HG02970 (cell line): ENCODE results near the gene NUP160.
"Not testable (repeated sequence)": the region's sequence is repeated elsewhere in the genome, so short reads cannot be mapped to it uniquely, and the experiment has no call there.

ENCODE experiments used
- ATAC-seq: cut with Tn5 transposase; IDR thresholded peaks from one replicate; pipeline ENCODE4 v1.9.1; 2021; ENCODE audit warnings: mild to moderate bottlenecking, moderate library complexity, moderate number of reproducible peaks; ENCODE audit not compliant: unreplicated experiment, low FRiP score

NUP160 gene

DNA sequence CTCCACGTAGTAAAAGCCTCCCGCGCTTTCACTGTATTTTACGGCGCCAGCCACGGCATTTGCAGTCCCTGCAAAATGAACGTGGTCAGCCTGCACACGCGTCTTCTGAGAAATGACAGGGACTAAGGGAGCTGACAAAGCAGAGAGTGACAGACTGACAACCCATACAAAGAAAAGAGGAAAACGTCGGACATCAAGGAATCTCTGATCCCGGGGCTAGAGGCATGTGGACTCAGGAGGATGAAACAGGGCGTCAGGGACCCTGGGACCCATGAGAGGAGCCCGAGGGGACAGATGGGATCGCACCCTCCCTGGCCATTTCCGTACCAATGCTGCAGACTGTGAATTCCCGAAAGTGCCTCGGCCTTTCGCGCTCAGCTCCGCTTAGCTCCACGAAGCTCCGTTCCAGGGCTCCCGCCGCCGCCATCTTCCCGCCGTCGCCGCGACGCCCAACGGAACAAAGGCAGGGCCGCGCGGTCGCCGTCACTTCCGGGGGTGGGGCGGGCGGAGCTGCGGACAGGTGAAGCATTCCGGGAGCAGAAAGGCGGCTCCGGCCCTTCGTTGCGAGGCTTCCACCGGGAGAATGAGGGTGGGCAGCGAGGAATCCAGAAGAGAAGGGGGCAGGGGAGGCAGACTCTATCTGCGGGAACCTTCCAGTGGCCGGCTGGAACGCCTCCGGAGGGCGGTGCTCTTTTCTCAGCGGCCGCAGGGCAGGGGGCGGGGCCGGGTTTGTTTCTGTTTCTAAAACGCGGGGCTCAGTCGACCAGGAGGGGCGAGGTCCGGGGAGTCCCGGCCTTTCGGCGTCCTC, at the start of gene NUP160:
NUP160 (minus strand) TSS at position 459 of the 808 bp plus-strand sequence; CDS start at position 427, 32 bp downstream.
- ATAC-seq: peak; percentile 81

DNA sequence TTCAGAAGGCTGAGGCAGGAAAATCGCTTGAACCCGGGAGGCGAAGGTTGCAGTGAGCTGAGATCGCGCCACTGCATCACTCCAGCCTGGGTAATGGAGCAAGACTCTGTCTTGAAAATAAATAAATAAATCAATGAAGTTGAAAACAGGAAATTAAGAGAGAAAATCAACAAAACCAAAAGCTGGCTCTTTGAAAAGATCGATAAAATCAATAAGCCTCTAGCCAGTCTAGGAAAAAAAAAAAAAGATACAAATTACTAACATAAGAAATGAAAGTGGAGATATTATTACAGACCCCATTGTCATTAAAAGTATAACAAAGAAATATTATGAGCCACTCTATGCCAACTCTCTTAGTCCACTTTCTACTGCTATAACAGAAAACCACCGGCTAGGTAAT, 48.0 kb upstream of the NUP160 start:
- ATAC-seq: no peak

DNA sequence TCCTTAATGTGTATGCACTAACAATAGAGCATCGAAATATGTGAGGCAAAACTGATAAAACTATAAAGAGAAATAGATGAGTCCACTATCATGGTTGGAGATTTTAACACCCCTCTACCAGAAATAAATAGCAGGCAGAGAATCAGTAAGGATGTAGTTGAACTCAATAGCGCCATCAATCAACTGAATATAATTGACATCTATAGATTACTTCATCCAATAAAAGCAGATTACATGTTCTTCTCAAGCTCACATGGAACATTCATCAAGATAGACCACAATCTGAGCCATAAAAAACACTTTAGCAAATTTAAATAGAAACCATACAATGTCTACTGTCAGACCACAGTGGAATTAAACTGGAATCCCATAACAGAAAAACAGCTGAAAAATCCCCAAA, 46.9 kb upstream of the NUP160 start:
- ATAC-seq: no peak

DNA sequence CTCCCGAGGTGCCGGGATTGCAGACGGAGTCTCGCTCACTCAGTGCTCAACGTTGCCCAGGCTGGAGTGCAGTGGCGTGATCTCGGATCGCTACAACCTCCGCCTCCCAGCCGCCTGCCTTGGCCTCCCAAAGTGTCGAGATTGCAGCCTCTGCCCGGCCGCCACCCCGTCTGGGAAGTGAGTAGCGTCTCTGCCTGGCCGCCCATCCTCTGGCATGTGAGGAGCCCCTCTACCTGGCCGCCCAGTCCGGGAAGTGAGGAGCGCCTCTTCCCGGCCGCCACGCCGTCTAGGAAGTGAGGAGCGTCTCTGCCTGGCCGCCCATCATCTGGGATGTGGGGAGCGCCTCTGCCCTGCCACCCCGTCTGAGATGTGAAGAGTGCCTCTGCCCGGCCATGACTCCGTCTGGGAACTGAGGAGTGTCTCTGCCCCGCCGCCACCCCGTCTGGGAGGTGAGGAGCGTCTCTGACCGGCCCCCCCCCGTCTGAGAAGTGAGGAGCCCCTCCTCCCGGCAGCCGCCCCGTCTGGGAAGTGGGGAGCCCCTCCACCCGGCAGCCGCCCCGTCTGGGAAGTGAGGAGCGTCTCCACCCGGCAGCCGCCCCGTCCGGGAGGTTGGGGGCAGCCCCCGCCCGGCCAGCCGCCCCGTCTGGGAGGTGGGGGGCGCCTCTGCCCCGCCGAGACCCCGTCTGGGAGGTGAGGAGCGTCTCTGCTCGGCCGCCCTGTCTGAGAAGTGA, 44.6 kb upstream of the NUP160 start:
- ATAC-seq: not testable (repeated sequence)

DNA sequence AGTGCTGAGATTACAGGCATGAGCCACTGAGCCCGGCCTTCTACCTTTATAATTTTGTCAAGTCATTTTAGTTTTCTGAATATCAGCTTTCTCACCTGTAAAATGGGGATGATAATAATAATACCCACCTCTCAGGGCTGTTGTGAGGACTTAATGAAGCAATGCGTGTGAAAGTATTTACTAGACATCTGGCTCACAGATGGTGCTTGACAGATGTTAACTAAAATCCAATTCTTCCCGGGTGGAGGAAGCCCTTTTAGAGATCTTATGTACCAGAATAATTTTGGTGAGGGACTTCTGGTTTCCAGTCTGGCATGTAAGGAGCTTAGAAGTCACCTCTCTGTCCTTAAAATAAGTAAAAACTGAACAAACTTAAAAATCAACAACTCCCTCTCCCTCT, 43.7 kb upstream of the NUP160 start:
- no peak for ATAC-seq

- ATAC-seq: no peak
Measured at GRCh38 chr11:47889714-47890441, 41.7 kb upstream of the NUP160 start.

- ATAC-seq: no peak
Measured at GRCh38 chr11:47887910-47888569, 39.9 kb upstream of the NUP160 start.

DNA sequence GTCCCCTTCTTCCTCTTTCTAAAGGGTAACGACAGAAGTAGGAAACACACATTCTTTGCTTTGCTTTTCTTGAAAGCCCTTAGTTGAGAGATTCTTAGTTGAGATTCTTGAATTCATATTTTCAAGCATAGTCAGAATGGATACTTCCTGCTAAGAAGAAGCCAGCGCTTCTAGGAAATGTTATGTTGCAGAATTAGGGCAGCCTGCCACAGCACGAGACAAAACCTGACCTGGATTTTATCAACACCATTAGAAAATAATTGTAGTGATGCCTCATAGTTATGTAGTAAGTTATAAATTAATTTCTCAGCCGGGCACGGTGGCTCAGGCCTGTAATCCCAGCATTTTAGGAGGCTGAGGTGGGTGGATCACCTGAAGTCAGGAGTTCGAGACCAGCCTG, 37.9 kb upstream of the NUP160 start:
- ATAC-seq: no peak

GRCh38 chr11:47882437-47882836, 34.3 kb upstream of the NUP160 start:
- ATAC-seq: not testable (repeated sequence)

- no peak for ATAC-seq
Measured at GRCh38 chr11:47881145-47881544, 33.0 kb upstream of the NUP160 start.

DNA sequence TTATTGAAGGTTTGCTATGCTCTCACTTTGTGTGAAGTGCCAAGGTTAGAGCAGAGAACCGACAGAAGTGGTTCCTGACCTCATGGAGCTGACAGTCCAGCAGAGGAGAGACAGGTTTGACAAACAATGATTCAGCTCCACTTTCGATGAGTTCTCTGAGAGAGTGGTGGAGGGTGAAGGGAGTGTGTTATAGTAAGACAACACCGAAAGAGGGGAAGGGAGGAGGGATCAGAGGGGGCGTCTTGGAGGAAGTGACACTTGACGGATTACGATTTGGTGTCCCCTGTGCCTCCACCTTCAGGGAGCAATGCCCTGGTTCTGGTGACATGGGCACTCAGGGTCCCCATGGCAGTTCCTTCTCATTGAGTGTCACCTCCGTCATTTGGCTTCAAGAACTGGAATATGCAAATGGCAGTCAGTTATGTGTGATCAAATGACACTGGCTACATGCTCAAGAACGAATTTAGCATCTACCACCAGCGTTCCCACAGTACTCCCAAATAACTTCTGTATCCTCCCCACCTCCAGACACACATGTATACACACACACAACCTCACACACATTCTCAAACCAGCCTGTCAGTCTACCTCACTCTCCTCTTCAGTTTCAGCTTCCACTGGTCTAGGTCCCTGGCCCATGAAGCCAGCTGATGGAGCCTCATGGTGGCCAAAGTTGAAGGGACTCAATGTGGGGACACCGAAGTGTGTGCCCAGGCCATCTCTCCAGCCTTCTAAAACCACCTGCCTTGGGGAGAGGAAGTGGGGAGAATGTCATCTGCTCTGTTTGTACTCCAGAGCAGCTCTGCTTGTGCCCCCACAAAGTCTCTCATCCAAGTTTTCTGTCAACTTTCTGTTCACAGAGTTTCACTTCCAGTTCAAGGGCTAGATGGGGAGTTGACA, 31.4 kb upstream of the NUP160 start:
- ATAC-seq: no peak

DNA sequence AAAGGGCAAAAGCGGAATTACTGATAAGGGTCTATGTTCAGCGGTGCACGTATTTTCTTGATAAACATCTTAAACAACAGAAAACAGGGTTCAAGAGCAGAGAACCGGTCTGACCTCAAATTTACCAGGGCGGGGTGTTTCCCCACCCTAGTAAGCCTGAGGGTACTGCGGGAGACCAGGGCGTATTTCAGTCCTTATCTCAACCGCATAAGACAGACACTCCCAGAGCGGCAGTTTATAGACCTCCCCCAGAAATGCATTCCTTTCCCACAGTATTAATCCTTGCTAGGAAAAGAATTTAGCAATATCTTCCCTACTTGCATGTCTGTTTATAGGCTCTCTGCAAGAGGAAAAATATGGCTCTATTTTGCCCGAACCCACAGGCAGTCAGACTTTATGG, 27.7 kb upstream of the NUP160 start:
- not testable (repeated sequence) for ATAC-seq

DNA sequence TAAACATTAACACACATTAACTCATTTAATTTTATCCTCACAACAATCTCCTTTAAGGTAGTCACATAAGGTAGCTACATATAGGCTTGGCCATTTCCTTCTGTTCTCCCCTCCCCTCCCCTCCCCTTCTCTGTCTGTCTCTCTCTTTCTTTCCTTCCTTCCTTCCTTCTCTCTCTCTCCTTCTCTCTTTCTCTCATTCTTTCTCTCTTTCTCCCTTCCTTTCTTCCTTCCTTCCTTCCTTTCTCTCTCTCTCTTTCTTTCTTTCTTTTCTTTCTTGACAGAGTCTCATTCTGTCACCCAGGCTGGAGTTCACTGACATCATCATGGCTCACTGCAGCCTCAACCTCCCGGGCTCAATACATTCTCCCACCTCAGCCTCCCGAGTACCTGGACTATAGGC, 22.3 kb upstream of the NUP160 start:
- ATAC-seq: no peak

DNA sequence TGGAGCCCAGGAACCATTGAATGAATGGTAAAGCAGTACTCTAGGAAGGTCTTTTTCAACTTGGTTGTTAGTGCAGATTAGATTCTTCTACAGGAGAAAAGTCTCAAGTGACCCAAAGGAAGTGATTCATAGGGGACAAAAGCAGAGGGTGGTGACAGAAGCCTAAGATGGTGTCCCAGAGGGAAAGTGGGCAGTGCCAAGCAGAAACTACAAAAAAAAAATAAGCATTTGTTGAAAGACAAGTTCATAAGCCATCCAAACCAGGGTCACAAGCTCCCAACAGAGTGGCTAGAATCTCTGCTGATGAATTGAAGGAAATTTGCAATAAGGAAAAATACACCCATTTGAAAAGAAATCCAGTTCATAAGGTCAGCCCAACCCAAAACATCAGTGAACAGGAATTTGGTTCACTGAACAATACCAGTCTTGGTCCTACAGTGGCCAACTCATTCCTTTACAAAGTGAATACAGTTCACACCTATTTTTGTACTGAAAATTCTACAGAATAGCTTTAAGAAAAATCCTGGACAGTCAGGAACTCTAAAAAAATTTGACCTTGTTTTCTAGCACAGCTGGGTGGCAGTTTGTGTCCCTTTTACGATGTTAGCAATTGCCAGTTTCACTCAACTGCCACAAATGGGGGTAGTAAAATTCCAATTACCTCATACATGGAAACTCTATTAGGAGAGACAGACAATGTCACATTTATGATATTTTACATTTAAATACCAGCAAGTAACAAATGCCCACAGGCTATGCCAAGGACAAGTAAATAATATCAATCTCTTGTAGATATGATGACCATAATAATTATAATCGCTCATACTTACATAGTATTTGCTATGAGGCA, 21.6 kb upstream of the NUP160 start:
- ATAC-seq: no peak

GRCh38 chr11:47867823-47868222, 19.7 kb upstream of the NUP160 start:
- no peak for ATAC-seq

GRCh38 chr11:47866892-47867291, 18.7 kb upstream of the NUP160 start:
- not testable (repeated sequence) for ATAC-seq

- ATAC-seq: no peak
Measured at GRCh38 chr11:47864901-47865300, 16.8 kb upstream of the NUP160 start.

DNA sequence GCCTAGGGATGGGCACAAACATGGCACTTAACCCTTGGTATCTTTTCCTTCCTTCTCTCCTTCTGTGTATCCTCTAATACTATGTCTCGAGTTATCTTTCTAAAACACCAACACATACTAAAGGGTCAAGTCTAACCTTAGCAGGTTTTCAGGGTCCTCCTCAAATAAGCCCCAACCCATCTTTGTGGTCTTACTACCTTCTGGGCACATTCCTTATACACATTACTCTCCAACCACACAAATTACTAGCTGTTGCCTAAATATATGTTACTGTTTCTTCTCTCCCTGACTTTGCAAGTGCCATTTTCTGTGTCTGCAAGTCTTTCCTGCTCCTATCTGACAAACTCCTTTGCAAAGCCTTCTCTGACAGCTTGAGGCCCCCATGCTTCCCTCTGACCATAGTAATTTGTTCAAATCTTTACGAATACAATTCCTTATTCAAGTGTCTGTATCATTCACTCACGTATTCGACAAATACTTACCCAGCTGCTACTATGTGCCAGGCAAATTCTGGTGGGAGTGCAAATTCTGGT, 15.8 kb upstream of the NUP160 start:
- ATAC-seq: no peak
